ENCODE measurements around the gene LONP2. TPM values are rescaled to one million over a fixed set of nuclear protein-coding genes. Genes with fewer than 3 reads are reported as not detected.
"Not testable (repeated sequence)": the region's sequence is repeated elsewhere in the genome, so short reads cannot be mapped to it uniquely, and the experiment has no call there.

The LONP2 gene
- total RNA-seq, 1 donor, result 79.9 TPM

GRCh38 chr16:48365025-48365600 lies 121.0 kb downstream of the LONP2 start:
- TF ChIP-seq, protein P1, sequence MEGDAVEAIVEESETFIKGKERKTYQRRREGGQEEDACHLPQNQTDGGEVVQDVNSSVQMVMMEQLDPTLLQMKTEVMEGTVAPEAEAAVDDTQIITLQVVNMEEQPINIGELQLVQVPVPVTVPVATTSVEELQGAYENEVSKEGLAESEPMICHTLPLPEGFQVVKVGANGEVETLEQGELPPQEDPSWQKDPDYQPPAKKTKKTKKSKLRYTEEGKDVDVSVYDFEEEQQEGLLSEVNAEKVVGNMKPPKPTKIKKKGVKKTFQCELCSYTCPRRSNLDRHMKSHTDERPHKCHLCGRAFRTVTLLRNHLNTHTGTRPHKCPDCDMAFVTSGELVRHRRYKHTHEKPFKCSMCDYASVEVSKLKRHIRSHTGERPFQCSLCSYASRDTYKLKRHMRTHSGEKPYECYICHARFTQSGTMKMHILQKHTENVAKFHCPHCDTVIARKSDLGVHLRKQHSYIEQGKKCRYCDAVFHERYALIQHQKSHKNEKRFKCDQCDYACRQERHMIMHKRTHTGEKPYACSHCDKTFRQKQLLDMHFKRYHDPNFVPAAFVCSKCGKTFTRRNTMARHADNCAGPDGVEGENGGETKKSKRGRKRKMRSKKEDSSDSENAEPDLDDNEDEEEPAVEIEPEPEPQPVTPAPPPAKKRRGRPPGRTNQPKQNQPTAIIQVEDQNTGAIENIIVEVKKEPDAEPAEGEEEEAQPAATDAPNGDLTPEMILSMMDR (IDR thresholded peaks at IDR 0.05; ENCODE audit: insufficient read depth, low read depth, low read length), result no peak
- H3K4me3 ChIP-seq (ENCODE audit: low read depth, low read length), result peak overlapping the region; percentile 68
- DNase-seq (ENCODE audit: low read depth), result peak; percentile 42

GRCh38 chr16:48365601-48366164 lies 121.6 kb downstream of the LONP2 start:
- TF ChIP-seq, protein P1 (IDR thresholded peaks at IDR 0.05; ENCODE audit: insufficient read depth, low read depth, low read length), result peak; percentile 11
- DNase-seq (ENCODE audit: low read depth), result peak; percentile 91
- peak overlapping the region; percentile 68 for H3K4me3 ChIP-seq (ENCODE audit: low read depth, low read length)

DNA sequence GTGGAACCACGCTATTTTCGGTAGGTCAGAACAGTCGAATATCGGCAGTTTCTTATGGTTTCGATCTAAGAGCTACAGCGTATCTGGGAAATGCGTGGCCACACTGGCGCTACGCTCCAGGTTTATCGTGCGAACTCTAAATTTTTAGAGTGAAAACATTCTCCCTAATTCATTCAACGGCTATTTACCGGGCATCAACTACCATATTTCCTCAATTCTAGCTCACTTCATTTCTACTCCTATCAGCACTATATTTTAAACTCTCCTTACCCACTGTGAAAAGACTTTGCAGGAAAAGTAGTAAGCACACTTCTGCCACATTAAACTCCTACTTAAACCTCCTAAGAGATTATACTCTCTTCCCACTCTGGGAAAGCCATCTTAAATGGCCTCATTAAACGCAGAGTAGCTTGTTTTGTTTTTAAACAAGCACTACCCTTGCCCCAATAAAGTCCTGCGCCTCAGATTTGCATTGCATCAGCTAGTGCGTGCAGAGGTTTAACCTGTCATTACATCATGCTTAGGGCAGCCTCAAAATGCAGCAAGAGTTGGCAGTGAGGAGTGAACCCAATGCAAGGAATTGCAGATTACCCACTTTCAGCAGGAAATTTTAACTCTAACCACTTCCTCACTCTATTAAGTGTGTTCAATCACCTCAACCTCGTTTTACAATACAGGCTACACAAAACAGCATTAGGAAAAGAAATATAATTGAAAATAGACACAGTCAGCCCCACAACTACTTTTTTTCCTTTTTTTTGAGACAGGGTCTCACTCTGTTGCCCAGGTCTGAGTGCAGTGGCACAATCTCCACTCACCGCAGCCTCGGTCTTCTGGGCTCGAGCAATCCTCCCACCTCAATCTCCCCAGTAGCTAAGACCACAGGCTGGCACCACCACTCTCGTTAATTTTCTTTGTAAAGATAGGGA lies 122.3 kb downstream of the LONP2 start:
- peak; percentile 96 for DNase-seq (ENCODE audit: low read depth)
- TF ChIP-seq, protein P1 (IDR thresholded peaks at IDR 0.05; ENCODE audit: insufficient read depth, low read depth, low read length), result no peak
- H3K4me3 ChIP-seq (ENCODE audit: low read depth, low read length), result peak overlapping the region; percentile 68

GRCh38 chr16:48367441-48368049 lies 123.4 kb downstream of the LONP2 start:
- no peak overlapping the region for H3K4me3 ChIP-seq (ENCODE audit: low read depth, low read length)
- TF ChIP-seq, protein P1 (IDR thresholded peaks at IDR 0.05; ENCODE audit: insufficient read depth, low read depth, low read length), result no peak
- no peak for DNase-seq (ENCODE audit: low read depth)

- no peak overlapping the region for H3K4me3 ChIP-seq (ENCODE audit: low read depth, low read length)
- TF ChIP-seq, protein P1 (IDR thresholded peaks at IDR 0.05; ENCODE audit: insufficient read depth, low read depth, low read length), result no peak
- no peak for DNase-seq (ENCODE audit: low read depth)
Observed at GRCh38 chr16:48369765-48370164, 125.7 kb downstream of the LONP2 start.

- H3K4me3 ChIP-seq (ENCODE audit: low read depth, low read length), result no peak overlapping the region
- no peak for DNase-seq (ENCODE audit: low read depth)
- TF ChIP-seq, protein P1 (IDR thresholded peaks at IDR 0.05; ENCODE audit: insufficient read depth, low read depth, low read length), result no peak
Observed at GRCh38 chr16:48370229-48370628, 126.1 kb downstream of the LONP2 start.

GRCh38 chr16:48370668-48371392 lies 126.7 kb downstream of the LONP2 start:
- not testable (repeated sequence) for DNase-seq (ENCODE audit: low read depth); H3K4me3 ChIP-seq (ENCODE audit: low read depth, low read length)
